Measurements from ENCODE around the gene TCF7L2.

GRCh38 chr10:113085776-113086175 is 135.7 kb downstream of the TCF7L2 start:
- TF ChIP-seq POLR2A (IDR thresholded peaks at IDR 0.05) = no peak
- TF ChIP-seq CTCF (IDR thresholded peaks at IDR 0.05) = no peak
- no peak for TF ChIP-seq POLR2AphosphoS5 (IDR thresholded peaks at IDR 0.05)
